HG03439 (cell line): ENCODE results near the gene FOXN3.
"Not testable (repeated sequence)": the region's sequence is repeated elsewhere in the genome, so short reads cannot be mapped to it uniquely, and the experiment has no call there.

ENCODE experiments used
- ATAC-seq: cut with Tn5 transposase; IDR thresholded peaks from one replicate; pipeline ENCODE4 v1.9.1; 2021; ENCODE audit warnings: mild to moderate bottlenecking, moderate library complexity; ENCODE audit not compliant: unreplicated experiment

FOXN3 gene

DNA sequence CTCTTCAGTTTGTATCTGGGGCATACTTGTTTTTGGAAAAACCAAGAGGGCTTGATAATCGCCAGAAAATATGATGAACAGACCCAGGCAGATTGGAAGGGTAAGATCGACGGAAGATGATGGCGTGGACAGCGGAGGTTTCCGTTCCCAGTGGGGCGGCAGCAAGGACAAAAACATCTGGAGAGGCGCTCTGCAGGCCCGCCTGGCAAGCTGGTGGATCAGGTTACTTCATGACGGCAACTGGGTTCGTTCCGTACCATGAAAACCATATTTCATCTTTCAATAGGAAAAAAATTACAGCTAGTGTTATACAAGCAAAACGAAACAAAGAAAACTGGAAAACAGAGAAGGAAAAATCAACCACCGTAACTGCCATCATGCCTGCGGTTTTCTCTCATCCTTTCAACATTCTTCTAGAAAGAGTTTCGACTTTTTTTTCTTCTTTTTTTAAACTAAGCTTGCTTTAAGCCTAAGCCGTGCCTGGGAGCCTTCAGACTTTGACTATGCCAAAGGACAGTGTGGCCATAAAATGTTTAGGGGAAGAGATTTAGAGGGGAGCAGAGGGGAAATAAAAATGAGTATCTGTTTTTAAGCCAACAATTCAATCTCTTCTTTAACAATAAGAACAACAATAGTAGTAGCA, 210.5 kb downstream of the FOXN3 start:
- ATAC-seq = no peak

DNA sequence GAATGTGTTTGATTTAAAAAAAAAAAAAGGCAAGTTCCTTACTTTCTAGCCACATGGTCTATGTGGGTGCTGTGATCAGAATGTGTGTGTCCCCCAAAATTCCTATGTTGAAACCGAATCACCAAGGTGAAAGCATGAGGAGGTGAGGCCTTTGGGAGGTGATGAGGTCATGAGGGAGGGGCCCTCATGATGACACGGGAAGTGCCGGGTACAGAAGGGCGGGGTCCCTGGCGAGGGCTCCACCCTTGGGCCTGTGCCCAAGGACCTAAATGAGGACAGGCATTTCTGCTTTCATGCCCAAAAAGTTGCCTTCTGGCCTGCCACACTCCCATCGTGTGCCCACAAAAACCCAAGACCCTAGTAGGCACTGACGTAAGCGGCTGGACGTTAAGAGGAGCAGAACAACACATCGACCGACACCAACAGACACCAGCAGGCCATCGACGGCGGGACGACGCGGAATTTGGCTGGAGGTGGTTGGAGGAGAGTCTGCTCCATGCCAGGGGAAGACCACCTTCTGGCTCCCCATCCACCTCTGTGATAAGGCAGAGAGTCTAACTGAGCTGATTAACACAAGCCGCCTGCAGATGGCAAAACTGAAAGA, 211.8 kb downstream of the FOXN3 start:
- ATAC-seq = no peak

DNA sequence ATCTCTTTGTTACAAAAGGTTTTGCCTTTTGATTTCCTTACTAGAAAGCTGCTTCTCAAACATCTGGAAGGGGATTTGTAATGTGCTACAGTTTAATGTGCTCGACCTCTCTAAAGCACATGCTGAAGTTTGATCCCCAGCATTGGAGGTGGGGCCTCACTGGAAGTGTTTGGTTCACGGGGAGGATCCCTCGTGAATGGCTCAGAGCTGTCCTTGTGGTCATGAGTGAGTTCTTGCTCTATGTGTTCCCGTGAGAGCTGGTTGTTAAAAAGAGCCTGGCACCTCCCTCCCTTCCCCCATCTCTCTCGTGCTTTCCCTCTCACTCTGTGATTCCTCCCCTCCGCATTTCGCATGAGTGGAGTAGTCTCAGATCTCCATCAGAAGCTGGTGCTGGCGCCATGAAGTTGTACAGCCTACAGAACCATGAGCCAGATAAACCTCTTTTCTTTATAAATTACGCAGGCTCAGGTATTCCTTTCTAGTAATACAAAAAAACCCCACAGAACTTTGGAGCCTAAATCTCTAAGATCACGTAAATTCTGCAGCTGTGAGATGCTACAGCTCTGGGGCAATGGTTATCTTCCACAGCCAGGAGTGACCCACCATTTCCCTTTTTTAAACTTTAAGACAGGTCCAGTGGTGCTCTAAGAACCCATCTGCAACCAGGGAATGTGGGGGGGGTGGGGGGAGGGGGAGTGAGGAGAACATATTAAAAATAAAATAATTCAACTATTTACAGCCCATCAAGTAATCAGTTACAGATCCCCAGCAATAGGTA, 214.4 kb downstream of the FOXN3 start:
- ATAC-seq = no peak

DNA sequence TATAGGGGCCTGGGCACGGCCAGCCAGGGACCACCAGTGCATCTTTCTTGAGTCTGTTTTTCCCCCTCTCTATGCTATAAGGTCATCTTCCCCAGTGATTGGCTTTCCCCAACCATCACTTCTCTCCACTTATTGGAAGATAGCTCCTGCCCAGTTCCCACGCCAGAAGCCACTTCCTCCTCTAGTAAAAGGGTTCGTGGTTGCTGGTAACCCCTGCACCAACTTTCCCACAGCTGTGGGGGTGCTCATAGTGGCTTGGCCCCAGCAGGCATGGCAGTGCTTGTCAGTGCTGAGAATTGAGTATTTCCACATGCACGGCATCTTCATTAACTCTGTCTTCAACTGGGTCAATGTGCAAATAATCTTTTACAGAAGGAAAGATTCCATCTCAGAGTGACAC, 215.4 kb downstream of the FOXN3 start:
- no peak for ATAC-seq

DNA sequence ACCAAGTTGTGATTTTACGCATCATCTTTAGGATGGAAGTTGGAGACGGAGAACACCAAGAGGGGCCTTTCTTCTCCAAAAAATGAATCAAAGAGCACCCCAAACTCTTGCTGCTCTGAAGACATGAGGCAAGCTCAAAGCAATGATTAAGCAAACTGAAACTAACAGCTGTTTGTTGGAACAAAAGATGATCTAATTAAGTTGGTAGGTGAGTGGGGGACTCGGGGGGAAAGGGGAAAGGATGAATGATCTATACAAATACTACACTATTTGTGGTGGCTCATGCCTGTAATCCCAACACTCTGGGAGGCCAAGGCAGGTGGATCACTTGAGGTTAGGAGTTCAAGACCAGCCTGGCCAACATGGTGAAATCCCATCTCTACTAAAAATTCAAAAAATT, 217.7 kb downstream of the FOXN3 start:
- not testable (repeated sequence) for ATAC-seq

DNA sequence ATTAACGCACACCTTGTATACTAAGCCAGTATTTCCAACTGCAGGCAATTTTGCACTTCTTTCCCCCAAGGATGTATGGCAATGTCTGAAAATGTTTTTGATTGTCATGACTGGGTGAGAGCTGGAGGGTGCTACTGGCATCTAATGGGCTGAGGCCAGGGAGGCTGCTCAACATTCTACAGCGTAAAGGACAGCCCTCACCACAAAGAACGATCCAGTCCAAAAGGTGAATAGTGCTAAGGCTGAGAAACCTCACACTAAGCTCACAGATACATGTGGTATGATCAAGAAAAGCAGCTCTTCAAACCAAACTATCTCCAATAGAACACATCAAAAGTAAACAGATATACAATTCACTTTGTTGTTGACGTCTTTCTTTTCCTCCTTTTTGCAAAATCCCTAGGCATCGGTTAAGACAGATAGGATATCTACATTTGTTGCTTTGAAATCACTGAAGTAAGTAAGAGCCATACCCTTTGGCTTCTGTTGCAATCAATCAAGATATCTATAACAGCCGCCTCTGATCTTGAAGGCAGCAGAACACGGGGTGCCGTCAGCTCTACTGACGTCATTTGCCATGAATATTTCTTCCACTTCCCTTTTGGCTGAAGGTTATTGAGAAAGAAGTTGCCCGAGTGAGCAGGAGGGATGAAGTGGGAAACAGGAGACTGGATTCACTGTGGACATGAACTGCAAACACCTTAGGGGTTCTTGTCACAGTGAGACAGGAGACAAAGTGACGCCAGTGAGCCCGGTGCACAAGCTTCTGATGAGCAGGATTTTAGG, 218.3 kb downstream of the FOXN3 start:
- ATAC-seq = no peak

DNA sequence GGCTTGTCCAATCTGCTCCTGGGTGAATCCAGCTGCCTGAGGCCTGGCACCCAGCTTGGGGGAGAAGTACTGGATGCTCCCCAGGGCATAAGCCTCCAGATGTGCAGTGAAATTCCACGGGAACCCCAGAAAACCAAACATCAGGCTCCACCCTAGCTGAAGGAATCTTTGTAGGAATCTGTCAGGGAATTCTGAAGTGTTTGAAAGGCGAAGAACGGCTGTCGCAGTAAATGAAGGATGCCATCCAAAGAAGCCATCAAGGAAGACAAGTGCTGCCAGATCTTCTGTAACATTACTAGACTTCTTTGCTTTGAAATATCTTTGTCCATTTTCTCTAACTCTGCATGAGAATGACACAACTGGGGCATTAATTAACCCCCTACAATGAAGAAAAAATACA, 219.4 kb downstream of the FOXN3 start:
- ATAC-seq = no peak

DNA sequence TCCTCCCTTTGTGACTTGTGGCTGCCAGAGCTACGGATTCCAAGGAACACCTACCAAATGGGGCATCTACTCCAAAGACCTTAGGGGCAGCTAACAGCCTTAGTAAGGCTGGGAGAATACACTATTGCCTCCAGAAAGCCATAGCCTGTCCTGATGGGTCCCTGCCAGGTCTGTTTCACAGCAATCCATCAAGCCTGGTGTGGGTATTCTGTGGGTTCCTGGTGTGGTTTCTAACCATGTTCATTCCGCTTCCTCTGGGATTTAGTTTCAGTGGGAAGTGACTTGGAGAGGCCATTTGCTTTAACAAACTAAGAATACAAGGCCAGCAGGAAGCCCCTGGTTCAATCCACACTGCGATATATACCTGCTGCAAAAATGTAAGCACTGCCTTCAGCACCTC, 220.5 kb downstream of the FOXN3 start:
- no peak for ATAC-seq

DNA sequence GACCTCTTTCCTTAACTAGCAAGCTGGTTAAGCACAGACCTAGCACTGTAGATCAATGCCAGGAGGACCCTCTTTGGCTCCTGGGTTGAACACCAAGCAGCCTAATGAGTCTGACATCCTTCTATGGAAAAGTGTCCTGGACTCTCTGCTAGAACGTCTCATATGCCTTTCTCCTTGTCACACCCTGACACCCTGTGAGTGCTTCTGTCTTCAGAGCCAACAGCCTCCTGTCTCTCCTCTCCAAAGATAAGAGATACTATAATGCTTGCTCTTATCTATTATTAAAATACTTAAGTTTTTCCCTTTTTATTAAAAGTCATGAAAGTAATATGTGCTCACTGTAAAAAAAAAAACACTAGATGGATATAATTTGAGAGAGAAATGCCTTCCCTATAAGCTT, 222.7 kb downstream of the FOXN3 start:
- no peak for ATAC-seq

DNA sequence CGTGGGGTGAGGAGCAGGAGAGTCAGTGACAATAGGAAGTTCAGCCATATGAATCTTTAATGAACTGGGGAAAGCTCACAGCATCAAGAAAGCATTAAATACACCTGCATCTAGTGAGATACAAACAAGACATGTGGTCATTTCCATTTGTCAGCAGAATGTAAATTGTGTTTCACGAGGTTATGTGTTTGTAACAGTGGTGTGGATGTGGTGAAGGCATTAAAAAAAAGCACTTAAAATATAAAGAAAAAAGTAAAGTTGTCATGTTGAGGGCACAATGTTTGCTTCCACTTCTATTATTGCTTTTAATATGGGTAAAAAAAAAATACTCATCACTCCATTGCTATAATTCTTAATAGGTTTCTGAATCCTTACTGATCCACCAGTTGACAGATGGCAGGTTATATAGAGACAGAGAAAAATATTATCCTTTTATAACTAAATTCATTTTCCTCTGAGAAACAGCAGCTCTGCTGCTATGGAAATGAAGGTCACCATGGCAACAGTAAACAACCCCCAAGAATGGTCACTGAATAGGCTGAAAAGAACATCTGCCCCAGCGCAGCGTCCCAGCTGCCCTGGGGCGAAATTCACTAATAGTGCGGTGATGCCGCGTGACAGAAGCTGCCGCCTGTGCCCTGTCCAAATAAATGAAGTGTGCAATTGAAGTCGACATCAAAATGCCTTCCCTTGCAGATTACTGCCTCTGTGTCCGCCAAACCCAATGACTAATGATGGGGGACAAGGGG, 226.1 kb downstream of the FOXN3 start:
- no peak for ATAC-seq

DNA sequence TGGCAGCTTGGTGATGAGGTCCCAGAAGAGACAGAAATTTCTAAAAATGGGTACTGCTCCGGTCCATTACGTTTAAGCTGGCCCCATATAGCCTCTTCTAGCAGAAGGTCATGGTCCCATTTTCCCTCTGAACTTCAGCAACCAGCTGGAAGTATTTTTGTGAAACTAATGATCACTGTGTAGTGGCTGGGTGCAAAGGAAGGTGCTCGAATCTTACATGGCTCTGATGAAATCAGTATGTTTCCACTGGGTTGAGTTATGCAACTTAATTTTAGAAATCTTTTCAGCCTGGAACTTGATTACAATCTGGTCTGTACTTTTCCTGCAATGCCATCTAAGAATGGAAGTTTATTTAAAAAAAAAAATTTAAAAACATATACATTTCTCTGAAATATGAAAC, 228.5 kb downstream of the FOXN3 start:
- ATAC-seq = no peak

DNA sequence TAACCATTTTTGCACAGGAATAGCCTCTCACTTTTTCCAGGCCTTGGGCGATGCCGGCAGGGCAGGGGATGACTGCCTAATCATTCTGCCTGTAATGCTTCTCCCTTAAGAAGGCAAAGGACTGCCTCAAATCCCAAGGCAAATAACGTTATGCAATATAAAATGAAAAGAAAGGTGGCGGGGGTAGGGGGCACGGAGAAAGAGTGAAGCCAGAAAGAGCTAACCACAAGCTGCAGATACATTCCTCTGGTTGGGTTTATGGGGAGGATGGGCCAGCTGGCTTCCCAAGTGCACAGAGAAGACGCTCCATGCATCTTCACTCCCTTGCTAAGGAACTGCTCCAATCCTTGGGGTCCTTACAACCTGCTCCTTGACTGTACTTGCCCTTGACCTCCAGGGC, 229.5 kb downstream of the FOXN3 start:
- ATAC-seq = no peak

DNA sequence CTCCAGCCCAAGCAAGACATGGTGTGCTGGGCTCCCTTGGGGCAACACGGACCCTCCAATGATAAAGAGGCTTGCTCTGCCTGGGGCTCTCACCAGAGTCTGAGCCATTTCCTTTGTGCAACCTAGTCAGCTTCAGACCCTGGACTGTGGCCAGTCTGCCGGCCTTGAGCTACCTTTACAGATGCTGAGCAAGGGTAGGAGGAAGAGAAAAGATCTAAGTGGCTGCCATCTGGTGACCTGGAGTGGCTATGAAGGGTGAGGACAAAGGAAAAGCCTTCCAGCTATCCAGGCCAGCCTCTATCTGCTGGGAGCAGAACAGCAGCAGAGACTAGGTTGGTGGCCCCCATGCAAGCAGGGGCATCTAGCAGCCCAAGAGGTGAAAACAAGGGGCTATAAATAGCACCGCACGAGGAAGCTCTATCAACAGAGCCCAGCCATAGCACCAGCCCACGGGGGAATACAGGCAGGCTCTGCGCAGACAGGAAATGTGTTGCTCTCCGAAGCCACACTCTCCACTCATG, 230.1 kb downstream of the FOXN3 start:
- ATAC-seq = no peak

DNA sequence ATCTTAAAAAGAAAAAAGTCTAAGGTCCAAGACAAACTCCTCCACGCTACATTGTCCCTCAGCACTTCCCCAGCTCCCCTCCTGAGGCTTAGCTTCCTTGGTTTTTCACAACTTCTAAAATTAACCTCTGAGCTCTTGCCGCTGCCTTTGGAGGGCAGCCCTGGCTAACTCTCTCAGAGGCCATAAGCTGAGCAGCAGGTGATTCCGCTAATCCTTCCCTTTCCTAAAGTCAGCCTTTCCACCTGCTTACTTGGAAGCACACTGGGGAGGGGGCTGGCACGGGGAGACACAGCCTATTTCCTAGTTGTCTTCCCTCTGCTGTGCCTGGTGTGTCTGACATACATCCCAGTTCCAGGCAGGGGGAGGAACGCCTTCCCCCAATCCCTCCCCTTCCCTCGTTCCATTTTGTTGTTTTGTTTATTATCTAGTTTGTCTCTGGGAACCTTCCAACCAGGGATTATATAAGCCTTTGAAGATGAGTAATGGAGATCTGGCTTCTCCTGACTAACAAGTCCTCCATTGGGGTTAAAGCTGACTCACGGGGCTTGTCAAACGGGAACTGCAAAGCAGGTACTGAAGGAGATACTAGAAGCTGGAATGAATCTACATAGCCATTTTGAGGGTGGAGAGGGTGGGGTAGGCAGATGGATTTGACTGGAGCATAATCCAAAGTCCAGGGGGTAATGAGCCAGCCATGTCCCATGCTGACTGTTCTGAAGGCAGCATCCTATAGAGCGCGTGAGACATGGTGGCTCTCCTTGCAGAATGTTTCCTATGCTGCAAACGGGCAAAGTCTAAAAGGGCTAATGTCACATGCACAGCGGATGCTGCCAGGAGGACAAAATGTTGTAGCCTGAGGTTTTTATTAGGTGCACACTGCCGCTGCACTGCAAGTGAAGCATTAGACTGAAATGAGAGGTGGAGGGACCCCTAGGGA, 230.8 kb downstream of the FOXN3 start:
- ATAC-seq = no peak

DNA sequence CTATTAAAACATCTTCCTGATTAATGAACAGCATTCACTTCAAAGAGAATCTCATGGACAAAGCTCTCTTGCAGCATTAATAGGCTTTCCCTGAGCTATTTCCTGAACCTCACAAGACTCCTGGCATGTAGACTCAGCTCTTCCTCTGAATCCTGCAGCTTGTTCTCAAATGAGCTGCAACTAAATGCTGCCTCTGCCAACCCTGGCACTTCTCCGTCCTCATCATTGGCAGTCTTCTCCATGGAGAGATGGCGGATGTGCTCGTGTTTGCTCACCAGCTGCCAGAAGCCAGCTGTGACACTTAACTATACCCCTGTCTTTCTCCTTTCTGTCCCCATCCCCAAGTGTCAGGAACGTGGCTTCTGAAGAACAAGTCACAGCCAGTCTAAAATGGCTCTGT, 232.1 kb downstream of the FOXN3 start:
- no peak for ATAC-seq

DNA sequence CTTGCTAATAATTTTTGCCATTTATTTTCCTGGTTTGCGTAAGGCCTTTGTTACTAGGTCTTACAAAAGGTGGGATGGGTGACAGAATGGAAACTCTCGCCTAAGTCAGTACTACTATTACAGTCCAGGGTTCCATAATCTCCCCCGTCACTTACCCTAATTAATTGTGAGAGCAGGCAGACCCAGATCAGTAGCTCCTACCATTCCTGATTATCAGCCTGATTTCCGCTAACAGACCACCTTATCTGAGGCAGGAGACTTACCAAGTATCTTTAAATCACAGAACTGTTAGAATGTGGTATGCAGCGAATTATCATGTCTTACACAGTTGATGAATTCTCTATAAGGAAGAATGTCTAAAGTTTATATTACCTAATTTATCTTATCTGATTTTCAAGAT, 234.7 kb downstream of the FOXN3 start:
- no peak for ATAC-seq

DNA sequence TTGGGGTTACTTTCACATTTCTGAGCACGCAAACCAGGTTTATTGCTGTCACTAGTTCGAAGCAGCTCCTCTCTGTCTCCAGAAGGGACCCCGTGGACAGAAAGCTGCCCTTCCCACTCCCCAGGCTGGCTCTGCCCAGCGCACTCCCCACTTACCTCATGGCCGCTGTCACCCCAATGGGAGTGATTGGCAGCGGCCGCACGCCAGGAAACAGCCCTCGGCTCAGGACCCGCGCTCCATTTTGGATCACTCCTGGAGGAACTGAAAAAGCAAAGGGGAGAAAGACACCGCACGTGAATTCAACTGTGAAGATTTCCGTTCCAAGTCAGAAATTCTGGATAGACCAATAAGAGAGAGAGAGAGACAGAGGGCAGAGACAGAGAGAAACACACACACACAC, 236.5 kb downstream of the FOXN3 start:
- ATAC-seq = no peak

DNA sequence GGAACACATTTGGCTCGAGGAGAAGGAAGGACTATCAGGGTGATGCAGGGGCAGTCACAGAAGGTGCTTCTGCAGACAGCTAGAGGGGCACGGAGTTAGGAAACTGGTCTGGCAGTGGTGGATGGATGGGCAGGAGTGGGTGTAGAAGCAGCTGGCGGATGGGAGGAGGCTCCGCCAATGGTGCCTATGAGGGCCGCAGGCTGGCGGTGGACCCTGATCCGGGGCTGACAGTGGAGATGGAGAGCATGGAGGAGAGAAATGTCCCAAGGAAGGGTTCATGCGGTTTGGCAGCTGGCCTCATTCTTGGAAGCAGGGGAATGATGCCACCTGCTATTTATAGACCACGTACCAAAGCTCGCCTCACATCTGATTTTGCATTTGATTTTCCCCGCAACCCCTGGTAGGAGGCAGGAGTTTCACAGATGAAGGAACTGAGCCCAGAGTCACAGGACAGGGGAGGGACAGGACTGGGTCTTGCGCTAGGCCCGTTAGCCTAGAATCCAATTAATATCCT, 237.1 kb downstream of the FOXN3 start:
- no peak for ATAC-seq

DNA sequence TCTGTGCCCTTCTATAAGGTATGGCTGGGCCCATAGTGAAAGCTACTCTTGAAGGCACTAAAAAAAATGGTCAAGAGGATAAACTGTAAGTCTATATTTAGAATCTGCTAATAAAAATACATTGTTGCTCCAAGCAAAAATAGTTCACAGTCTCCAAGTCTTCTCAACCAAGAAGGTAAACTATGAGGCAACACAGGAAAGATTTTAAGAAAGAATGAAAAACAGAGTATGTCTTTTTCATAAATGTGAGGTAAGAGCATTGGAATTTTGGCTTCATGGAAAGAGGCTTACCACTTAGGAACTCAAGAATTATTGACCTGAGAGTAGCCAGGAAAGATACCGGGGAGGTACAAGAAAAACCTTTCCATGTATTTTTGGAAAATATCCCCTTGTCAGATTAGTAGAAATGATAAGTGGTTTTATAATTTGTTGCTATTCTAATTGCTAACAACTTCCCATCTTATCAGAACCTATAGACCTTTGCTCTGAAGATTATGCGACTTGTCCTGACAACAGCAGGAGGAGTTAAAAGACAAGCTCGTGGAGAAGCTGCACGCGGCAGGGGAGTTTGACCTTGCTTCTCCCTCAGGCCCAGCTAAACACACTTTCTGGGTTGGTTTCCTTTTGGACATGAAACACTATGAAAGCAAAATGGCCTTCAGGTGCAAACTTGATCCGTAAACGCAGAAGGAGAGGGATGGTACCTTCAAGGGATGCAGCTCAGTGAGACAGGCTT, 238.1 kb downstream of the FOXN3 start:
- no peak for ATAC-seq
